Activated CD8-positive, alpha-beta memory T cell treated with anti-CD3 and anti-CD28 coated beads for 1 hour (primary cell): ENCODE measurements around the gene SMARCAL1.

Experiments
- DNase-seq, 2 donors: peaks; one replicate each; pipeline ENCODE4 v3.0.0-alpha.2; 2020; ENCODE audit warnings: low read depth in 1 of 2; ENCODE audit errors: extremely low read depth in 1 of 2

The SMARCAL1 gene

DNA sequence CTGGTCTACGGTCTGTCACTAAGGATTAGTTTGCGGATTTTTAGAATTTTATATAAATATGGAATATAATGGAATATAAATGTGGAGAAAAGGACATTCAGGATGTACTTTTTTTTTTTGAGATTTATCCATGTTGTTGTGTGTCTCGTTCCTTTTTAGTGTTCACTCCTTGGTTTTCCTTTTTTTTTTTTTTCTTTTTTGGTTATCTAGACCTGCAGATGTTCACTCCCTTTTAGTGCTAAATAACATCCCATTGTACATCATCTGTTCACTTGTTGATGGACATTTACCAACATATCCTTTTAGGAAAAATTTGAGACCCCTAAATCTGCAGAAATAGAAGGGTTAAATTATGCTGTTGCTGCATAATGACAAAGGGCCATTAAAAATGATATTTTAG is 60.9 kb downstream of the SMARCAL1 start:
- DNase-seq = no peak

DNA sequence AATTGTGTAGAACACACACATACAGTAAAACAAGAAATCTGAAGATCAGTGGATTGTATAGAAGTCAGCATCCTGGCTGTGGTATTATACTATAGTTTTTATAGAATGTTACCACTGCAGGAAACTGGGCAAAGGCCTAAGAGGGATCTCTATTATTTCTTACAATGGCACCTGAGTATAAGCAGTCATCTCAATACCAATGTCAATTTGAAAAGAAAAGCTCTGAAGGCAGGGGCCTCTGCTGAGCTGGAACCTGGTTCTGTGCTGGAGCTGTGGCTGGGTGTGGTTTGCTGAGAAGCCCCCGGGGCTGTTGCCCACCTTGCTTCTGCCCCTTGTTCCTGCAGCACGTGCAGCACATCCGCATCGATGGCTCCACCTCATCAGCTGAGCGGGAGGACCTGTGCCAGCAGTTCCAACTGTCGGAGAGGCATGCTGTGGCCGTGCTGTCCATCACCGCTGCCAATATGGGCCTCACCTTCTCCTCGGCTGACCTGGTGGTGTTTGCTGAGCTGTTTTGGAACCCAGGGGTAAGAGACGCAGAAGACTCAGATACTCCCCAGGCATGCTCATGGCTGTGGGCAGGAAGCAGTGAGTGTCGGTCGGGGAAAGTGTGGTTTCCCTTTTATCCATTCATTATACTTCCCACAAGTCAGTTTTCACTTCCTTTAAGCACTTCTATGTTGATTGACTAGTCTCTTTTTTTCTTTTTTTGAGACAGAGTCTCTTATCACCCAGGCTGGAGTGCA is 62.8 kb downstream of the SMARCAL1 start:
- DNase-seq = no peak

DNA sequence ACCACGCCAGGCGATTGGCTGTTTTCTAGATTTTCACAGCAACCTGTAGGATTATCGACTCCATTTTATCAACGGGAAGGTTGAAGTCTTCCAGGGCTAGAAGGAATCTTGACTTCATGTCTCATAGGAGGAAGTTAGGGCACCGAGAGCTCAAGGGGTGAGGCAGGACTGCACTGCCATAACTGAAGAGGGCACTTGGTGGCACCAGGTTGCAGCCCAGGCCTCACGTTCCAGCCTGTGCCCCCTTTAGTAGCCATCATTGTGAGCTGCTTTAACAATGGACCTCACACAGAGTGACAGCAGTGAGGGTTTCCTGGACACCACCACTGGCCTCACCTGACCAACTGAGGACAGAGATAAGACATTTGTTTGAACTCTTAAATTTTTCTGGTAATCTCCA is 63.5 kb downstream of the SMARCAL1 start:
- no peak for DNase-seq

DNA sequence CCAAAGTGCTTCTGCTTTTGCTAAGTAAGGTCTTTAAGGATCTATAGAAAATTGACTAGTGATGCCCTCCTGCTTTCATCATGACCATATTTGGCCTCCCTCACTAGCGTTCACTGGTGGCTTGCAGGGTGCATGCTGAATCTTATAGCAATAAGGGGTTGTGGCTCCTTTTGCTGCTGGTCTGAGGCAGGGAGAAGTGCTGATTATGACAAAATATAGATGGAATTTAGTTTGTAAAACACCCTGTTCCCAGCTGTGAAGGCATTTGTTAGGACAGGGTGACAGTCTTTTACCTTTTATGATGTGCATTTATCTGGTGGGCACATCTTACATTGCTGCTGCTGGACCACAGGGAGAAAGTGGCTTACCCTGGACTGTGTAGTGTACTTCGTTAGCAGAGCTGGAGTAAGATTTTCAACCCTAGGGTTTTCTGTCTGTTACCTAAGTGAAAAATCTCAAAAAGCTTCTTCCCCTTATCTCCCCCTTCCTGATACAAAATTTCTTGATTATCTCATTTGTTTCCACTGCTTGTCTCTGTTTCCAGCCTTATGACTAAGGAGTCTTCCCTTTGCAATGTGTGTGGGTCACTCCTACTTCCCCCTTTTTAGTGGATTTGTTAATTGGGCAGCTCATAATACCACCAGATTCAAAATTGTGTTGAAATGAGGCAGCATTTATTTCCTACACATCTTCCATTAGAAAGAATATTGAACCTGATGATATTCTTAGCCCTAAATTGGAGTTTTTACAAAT is 65.2 kb downstream of the SMARCAL1 start:
- DNase-seq = no peak

DNA sequence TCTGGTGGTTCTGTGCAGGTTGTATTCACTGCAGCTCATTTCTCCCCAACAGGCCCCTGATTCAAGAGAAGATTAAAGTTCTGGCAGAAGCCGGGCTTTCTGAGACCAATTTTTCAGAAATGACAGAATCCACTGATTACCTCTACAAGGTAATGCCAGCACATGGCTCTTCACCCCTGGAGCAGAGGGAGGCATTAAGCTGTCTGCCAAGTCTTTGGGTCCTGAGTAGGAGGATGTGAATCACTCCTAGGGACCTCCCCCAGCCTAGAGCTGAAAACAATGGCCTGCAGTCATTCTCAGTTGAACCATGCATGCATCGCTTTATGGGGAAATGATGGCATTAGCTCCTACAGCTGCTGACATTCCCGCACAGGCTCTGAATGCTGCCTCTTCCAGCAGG is 65.9 kb downstream of the SMARCAL1 start:
- no peak for DNase-seq

DNA sequence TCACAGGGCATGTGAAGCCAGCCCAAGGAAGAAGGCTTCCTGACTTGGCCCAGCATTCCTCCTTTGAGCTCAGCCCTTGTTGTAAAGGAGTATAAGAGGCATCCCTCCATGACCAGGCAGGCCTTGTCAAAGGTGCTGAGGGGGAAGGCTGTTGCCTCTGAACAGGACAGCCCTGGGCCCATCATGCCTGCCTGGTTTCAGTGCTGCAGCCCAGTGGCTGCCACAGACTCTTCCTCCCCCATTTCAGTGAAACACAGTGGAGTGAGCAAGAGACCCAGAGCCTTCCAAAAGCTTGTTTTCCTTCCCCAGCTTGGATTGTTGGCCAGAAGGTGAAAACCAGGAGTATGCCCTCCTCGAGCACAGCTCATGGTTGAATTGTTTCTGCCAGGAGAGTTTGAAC is 66.5 kb downstream of the SMARCAL1 start:
- no peak for DNase-seq

DNA sequence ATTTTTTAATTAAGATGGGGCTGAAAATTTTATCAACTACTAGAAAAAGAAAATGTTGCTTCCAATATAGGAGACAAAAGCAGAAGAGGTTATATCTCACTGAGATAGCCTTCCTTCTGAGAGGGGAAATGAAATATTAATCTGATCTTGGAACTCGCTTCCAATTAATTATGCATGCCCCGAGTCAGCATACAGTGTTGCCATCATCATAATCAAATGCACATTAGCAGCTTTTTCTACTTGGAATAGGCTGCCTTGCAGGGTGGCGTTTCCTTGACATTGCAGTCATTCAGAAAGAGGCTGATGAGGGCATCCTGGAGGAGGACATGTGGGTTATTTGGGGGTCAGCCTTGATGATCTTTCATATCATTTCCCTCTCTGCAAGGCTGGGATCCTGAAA is 67.9 kb downstream of the SMARCAL1 start:
- DNase-seq = no peak

DNA sequence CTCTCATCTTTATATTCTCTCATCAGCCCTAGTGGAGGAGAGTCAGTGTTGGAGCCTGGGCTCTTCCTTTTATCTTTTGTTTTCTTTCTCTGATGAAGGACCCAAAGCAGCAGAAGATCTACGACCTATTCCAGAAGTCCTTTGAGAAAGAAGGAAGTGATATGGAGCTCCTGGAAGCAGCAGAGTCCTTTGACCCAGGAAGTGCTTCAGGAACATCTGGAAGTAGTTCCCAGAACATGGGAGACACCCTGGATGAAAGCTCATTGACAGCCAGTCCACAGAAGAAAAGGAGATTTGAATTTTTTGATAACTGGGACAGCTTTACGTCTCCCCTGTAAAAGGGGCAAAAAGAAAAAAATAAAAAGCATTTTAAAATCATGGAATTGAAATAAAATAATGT is 70.4 kb downstream of the SMARCAL1 start:
- DNase-seq = no peak

DNA sequence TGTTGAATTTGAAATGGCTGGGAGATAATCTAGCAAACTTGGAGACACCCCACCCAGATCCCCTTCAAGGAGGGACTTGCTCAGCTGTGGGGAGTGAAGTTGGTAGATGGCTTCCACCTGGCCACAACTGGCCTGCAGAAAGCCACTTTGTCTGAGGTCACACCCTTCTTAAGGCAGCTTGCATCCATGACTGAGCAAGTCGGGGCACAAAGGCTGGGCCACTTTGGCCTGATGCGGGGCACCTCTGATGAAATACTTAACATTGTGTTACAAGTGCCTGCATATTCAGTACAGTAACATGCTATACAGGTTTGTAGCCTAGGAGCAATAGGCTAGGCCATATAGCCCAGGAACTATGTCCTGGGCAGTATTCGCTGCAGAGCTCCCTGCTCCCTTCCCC is 73.0 kb downstream of the SMARCAL1 start:
- DNase-seq = no peak

DNA sequence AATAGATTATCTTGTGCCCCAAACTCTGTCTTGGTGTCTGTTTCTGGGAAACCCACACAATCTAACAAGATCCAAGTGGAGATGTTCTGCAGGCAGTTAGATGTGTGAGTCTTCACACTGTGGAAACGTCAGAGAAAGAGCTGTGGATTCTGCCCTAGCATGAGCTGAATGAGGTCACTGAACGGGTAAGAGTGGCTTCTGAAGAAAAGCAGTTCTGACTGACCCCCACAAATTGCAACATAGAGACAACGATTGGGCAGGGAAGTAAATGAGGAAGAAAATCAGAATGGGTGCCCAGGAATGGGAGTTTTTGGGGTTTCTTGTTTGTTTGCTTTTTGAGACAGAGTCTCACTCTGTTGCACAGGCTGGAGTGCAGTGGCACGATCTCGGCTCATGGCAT is 73.5 kb downstream of the SMARCAL1 start:
- no peak for DNase-seq

DNA sequence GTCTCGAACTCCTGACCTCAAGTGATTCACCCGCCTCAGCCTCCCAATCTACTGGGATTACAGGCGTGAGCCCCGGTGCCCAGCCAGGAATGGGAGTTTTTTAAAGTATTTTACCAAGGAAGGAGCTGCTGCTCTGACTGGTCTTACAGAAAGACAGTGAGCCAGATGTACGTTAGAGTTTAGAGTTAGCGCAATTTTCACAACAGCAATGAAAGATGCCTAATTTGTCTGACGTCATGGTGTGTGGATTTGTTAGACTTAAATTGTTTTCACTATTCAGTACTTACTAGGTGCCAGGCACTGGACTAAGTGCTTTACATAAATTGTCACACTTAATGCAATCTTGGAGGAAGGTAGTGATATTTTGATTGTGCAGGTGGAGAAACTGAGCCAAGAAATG is 74.0 kb downstream of the SMARCAL1 start:
- no peak for DNase-seq

DNA sequence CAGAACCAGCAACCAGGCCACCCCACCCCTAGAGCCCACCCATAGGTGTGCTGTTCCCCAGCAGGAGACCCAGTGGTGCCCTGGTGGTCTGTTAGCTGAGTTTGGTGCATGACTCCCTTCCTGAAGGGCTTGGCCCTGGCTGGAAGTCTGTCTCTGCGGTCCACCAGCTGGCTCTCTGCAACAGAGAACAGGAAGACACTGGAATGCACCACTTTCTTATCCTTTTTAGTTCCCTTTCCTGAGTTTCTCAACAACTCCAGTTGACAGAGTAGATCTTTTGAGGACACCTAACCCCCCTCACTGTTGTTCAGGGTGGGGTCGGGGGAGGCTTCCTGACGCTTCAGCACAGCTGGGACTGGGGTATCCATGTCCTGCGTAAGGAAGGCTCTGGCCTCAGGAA is 74.4 kb downstream of the SMARCAL1 start:
- DNase-seq = no peak

DNA sequence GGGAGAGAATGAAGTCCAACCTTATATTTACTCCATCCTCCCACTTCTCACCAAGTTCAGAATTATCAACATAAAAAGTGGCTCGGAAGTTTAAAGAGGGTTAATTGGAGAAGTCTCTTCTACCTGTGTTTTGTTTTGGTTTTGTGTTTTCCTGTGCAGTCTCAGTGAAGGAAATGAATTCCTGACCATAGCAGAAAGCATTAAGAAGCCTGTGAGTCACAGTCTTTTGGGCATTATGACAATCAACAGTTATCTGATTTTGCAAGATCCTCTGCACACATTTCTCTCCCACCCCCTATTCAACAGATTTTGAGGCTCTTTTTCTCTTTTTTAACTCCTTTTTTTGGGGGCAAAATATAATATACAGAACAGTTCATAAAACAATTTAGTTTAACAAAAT is 77.8 kb downstream of the SMARCAL1 start:
- DNase-seq = no peak

DNA sequence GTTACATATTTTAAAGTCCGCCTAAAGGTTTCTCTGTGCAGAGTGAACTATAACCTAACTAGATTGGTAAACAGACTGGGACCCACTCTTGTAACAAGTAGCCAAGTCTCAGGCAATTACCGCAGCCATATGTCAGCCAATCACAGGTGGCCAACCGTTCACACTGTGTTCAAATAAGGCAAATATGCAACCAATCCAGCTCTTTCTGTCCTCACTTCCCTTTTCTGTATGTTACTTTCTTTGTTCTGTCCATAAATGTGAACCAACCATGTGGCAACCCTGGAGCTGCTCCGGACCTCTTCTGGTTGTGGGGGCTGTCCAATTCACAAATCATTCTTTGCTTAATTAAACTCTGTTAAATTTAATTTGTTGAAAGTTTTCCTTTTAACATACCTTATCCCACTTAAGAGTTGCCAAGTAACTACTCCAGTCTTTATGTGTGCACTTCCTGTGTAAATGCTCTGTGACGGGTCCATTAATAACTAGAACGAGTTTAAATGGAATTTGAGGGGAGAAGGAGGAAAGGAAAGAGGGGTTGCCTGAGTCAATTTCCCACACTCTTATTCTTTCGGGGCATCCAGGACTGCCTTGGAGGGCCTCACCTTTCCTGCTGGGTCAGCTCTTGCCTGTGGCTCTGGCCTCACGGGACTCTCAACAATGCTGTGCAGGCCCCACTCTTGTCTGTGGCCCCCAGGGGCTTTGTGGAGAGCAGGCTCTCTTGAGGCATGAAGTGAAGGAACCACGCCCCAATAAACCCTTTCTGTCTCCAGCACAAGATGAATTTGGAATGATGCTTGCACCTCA is 79.7 kb downstream of the SMARCAL1 start:
- DNase-seq = no peak

DNA sequence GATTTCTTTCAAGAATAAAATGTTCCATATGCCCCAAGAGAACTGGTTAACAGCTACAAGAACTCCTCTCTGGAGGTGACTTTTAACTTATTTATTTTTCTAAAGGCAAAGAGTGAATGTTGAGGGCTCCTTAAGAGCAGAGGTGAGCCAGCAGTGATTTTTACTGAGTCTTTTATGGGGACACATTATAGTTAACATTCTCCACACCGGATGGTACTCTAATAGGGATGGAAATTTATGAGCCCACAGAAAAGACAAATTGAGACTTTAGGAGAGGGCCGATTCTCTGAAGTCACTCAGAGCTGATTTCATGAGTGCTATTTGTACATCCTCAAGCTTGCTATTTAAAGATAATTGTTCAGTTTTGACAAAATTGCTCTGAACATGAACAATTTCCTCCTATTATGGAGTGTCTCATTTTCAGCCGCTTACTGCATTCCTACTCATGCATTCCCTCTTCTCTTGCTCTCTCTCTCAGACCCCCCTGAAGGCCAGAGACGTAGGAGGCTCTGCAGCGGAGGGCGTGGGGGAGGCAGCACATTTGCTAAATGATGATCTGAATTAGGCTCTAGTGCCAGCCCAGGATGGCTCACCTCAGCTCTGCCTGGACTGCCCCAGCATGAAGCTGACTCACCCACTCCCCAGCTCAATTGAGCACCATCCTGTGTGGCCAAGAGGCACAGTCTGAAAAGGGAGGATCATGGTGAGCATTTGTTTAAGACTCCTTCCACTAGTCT is 80.5 kb downstream of the SMARCAL1 start:
- no peak for DNase-seq

DNA sequence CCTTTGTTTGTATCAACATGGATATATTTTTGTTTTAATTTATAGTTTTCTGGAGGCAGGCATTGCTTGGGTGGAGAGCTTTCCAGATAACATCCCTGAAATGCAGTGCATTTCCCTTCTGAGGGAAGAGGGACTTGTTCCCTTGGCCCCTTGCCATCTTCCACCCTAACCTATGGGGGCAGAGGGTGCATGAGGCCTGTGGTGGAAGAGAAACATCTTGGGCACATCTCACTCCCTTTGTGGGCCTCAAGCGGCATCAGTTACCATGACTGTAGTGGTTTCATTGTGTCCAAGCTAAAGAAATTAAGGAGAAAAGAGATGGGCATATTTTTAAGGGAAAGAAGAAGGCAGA is 81.0 kb downstream of the SMARCAL1 start:
- DNase-seq = no peak

DNA sequence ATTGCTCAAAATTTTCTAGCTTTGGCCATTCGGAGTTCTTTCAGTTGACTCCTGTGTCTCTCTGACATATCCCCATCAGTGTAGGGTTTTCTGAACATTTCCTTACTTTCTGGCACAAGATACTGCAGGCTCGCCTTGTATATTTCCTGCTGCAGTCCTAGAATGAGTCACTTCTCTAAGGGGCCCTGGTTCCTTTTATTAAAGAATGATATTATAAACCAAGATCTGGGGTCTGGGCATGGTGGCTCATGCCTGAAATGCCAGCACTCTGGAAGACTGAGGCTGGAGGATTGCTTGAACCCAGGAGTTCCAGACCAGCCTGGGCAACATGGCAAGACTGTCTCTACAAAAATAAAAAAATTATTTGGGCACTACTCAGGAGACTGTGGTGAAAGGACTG is 83.4 kb downstream of the SMARCAL1 start:
- no peak for DNase-seq

DNA sequence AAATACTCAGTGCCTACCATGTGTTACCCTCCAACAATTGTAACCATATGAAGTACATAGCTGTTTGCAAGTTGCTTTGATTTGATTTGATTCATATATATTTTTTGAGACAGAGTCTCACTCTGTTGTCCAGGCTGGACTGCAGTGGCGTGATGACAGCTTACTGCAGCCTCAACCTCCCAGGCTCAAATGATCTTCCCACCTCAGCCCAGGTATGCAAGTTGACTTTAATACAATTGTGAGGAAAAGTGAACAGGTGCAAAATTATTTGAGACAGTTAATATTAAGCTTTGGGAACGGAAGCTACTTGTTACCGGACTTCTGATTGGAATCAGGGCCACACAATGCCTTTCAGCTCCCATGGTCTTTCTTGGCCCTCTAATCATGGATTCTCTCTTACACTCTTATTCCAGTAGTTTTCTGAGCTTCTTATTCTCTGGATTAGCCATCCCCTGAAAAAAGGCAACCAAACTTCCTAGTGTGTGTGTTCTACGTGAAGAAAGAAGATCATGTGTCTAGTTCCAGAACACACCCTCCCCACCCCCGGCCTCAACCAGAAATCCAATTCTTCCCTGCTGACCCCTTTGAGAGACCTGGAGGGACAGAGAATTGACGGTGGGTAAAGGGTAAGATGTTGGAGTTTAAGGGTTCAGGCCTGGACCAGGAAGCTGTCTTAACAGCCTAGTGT is 85.2 kb downstream of the SMARCAL1 start:
- no peak for DNase-seq

DNA sequence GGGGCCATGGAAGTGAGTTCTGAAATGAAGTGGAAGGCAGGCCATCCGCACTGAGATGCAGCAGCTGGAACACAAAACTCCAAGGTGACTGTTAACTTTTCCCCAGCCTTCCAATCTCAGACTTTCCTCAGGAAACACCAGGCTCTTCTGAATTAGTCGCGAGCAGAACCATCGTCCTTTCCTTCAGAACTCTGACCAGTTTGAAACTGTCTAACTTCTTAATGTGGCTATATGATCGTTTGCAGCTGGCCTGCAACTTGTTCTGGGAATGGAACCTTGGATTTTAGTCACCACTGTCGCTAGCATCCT is 85.7 kb downstream of the SMARCAL1 start:
- no peak for DNase-seq

DNA sequence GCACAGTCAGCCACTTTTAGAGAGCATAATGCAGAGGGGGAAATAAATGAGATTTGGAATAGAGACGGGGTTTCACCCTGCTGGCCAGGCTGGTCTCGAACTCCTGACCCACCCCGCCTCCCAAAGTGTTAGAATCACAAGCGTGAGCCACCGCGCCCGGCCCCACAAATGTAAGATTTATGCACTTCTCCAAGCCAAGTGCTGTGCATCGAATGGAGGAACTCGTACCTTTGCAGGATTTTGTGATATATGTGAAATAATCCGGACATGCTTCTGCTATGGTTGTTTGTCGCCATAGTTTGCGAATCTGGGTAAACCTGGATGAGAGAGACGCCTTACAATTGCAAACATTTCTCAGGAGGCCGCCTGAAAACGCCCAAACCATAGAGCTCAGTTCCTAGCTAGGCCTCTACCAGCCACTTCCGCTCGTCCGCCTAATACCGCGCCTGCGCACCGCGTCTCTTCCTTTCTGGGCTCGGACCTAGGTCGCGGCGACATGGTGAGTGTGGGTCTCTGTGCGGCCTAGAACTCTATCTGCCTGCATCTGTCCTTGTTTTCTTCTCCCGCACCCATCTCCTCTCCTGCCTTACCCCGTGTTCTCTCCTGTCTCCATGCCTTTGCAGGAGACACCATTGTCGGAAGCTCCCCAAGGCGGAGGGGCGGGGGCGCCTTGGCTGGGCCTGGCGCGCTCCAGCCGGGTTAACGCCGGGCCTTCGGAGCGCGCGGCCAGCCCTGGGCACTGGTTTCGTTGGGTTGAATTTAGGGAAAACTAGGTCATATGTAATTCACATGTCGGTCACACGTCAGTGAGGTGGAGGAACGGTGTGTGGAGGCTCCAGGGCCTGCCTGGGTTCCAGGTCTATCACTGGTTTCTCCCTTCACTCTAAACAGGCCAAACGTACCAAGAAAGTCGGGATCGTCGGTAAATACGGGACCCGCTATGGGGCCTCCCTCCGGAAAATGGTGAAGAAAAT is 86.4 kb downstream of the SMARCAL1 start, which contains the start of gene RPL37A:
TSS of gene RPL37A (plus strand) at position 466 of the 974 bp plus-strand sequence. CDS start at position 497, 31 bp downstream.
- DNase-seq = peak; percentile 70 to 82
